T-helper 2 cell (primary cell): ENCODE measurements around the gene PCSK9.

Experiments
- DNase-seq, 5 experiments: peaks; one replicate each; pipeline versions ENCODE4 v3.0.0 to v3.0.0-alpha.2; 2012 to 2022
- total RNA-seq, 2 donors: gene quantifications; one replicate each; lab custom pipeline; 2026; lab: John Stamatoyannopoulos, UW

The PCSK9 gene
- 0 reads per million in 2 donors for total RNA-seq

DNA sequence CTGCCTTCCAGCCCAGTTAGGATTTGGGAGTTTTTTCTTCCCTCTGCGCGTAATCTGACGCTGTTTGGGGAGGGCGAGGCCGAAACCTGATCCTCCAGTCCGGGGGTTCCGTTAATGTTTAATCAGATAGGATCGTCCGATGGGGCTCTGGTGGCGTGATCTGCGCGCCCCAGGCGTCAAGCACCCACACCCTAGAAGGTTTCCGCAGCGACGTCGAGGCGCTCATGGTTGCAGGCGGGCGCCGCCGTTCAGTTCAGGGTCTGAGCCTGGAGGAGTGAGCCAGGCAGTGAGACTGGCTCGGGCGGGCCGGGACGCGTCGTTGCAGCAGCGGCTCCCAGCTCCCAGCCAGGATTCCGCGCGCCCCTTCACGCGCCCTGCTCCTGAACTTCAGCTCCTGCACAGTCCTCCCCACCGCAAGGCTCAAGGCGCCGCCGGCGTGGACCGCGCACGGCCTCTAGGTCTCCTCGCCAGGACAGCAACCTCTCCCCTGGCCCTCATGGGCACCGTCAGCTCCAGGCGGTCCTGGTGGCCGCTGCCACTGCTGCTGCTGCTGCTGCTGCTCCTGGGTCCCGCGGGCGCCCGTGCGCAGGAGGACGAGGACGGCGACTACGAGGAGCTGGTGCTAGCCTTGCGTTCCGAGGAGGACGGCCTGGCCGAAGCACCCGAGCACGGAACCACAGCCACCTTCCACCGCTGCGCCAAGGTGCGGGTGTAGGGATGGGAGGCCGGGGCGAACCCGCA lies at the start of gene PCSK9:
PCSK9 (plus strand) TSS at position 207 of the 741 bp plus-strand sequence; CDS start at position 497, 290 bp downstream.
- DNase-seq, result no peak

DNA sequence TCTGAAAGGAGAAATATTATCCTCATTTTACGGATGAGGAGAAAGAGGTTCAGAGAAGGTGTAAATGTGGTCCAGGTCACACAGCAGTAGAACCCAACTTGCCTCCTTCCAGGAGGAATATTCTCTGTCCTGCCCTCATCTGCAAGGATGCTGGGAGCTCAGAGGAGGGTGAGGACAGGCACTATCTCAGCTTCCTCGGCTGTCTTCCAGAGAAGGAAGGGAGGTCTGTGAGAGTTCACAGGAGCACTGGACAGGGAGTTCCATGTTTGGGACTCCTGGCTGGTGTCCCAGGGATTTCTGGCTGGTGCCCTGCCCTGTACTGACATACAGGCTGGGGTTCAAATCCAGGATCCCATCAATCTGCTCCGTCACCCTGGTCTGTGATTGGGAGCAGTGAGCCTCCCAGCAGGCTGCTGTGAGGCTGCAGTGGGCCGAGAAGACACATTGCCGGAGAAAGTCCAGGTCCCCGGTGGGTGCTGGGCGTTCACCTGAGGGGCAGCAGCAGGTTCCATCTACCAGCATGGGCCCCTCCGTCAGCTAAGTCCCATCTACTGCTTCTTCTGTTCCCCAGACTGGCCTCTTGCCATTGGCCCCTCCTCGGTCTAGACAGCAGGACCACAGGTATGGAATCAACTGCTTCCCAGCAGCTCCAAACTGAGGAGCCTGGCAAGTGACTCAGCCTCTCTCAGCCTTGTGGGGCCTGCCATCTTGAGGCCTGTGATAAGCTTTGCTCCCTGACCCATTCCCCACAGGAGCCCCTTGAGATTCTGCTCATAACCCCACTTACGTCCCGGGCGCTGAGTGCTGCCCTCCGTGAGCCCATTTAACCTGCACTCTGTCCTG lies 49.2 kb upstream of the PCSK9 start:
- DNase-seq, result no peak

DNA sequence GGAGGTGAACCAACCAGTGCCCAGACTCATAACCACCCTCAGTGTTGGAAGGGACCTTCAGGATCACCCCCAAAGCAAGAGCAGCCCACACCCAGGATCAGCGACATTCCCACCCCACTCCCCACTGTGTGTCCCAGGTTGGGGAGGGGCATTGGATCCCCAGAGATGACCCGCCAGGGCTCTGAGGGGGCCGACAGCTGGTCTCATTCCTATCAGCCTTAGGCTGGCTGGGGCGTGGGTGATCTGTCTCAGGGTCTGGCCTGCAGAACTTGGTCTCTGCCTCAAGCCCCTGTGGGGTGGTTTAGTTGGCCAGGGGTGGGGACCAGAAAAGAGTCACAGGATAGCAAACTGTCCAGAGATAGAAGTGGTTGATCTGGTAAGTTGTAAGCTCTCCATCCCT lies 48.4 kb upstream of the PCSK9 start:
- DNase-seq, result no peak

DNA sequence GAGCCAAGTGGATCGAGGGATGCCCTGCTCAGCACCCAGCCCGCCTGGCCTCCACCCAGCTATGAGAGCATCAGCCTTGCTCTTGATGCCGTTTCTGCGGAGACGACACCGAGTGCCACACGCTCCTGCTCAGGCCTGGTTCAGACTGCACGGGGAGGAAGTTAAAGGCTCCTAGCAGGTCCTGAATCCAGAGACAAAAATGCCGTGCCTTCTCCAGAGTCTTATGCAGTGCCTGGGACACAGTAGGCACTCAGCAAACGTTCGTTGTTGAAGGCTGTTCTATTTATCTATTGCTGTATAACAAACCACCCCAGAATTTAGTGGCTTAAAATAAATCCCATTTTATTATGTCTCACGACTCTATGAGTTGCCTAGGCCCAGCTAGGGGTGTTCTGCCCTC lies 47.4 kb upstream of the PCSK9 start:
- DNase-seq, result no peak

DNA sequence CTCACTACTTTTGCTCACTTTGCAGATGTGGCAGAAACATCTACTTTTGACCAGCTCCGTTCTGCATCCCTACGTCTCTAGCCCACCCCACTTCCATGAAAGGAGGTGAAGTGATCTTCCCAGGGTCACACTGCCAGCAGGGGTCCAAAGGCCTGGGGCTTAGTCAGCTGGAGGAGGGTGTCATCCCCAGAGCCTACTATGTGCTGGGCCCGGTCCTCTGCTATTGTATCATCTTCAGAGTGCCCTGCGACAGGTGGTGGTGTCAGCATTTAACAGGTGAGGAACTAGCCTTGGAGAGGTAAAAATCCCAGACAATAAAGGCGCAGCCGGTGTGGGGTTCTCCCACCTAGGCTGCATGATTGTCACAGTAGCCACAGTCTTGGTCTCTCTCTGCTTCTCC lies 46.2 kb upstream of the PCSK9 start:
- DNase-seq, result no peak

DNA sequence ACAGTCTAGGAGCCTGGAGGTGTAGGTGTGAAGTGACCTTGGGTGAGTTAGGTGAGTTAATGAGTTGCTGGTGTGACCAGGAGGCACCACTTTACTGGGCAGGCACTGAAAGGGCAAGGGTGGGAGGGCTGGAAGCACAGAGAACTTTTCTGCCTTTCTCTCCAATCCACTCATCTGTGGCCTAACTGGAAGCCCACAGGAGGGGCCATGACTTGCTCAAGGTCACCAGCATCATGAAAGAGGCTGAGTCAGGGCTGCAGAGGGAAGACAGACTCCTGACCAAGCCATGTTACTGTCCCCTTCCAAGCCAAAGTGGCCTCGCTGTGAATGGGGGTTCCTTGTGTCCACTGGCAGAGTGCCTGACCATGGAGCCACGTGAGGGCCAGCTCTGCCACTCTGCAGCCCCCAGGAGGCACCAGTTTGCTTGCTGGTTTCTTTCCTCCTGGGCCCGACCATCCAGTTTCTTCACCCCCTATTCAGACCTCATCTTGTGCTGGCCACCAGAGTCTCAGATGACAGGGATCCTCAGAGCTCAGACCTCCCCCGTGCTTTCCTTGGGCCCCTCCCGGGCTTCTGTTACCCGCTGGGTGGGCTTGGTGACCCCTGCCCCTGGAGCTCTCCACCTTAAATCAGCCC lies 44.9 kb upstream of the PCSK9 start:
- DNase-seq, result no peak

DNA sequence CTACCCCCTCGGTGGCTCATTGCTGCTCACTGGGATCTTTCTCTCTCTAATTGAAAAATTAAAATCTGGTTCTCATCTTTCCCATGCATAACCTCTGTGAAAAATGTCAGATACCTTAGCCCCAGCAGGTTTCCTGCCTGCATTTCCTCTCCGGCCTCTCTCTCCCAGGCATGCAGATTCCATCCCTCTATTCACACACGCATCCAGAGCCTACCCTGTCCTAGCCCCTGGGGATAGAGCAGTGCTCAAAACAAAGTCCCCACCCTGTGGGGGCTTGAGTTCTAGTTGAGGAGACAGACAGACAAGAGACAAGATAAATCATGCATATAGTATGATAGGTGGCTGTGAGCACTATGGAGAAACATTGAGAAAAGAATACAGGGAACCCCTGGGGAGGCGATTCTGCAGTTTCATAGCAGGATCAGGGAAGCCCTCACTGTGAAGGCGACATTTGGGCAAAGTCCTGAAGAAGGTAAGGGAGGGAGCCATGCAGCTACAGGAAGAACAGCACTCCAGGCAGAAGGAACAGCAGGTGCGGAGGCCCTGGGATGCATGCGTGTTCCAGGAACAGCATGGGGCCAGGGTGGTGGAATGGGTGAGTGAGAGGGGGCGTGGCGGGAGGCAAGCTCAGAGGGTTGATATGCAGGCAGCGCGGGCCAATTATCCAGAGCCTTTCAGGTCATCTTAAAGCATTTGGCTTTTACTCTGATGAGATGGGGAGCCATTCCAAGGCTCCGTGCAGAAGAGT lies 44.2 kb upstream of the PCSK9 start:
- DNase-seq, result no peak

DNA sequence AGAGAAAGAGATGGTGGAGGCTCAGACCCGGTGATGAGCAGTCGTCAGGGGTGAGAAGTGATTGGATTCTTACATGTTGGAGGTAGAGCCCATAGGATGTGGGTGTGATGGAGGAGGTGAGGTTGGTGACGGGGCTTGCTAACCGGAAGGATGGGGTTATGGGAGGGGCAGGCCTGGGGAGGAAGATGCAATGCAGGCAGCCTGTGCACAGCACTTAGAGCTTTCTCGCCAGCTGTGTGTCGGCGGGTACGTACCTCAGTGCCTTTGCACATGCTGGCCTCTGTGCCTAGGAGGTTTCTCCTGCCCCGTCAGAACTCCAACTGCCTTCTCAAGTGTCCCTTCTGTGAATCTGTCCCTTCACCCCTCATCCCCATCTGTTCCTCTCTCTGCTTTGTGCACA lies 43.5 kb upstream of the PCSK9 start:
- peak in 4 of 5 experiments; percentile 5 to 93 (median 38) for DNase-seq

DNA sequence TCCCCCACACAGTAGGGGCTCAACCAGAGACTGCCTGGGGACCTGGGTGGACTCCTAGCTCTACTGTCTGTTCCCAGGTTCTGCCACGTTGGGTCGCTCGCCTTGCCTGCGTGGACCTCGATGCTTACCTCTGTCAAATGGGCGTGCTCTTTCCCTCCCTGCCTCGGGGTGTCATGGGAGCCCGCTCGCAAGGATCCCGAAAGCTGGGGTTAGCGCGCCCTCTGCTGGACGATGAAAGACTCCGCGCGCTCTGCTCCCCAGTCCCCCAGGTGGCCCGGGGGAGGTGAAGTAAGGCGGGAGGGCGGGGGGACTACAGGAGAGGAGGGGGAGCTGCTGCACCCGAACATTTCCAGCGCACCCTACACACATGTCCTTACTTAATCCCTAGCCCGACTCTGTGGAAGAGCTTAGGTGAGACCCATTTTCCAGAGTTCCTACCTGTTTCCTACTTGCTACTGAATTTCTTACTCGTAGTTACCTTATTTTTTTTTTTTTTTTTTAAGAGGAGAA lies 42.9 kb upstream of the PCSK9 start:
- DNase-seq, result peak; percentile 65 to 86 (median 69)

DNA sequence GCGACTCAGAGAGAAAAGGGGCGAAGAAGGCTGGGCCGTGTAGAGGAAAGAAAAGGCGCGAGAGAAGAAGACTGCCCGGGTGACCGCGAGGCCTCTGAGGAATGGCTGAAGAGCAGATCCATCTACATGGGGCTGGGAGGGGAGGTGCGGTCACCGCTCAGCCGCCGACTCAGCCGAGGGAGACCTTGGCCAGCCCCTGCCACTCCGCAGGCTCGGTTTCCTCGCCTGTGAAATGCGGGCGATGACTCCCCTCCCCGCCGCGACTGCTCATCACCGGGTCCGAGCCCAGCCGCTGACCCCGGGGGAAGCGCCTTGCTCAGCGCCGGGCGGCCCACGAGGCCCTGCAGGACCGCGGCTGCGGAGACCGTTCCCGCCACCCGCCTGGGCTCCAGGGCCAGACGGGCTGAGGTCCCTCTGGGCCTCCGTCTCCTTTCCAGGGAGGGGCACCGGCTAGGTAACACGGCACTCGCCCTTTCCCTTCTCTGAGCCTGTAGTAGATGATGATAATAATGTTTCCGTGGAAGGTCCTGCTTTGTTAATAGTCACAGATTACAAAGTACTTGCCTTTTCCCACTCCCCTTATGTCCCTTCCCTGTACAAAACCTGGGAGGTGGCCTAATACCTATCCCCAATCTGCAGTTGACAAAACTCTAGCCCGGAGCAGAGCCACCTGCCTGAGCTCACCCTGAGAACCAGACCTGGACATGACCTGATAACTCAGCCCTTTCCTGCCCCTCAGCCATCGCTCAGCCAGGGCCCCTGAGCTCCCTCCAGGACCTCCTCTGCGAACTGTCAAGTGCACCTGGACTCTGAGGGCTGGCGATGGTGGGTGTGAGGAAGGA lies 42.3 kb upstream of the PCSK9 start:
- DNase-seq, result no peak

DNA sequence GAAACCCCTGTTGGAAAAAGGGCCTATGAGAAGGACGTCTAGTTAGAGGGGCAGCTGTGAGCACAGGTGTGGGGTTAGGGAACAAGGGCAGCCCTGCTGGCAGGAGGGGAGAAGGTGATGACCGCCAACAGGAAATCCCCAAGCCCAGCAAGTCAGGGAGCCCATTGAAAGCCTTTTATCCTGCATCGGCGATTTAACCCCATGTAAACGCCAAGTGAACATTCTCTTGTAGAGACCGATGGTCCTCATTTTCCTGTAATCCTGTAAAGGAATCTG lies 41.7 kb upstream of the PCSK9 start:
- no peak for DNase-seq

DNA sequence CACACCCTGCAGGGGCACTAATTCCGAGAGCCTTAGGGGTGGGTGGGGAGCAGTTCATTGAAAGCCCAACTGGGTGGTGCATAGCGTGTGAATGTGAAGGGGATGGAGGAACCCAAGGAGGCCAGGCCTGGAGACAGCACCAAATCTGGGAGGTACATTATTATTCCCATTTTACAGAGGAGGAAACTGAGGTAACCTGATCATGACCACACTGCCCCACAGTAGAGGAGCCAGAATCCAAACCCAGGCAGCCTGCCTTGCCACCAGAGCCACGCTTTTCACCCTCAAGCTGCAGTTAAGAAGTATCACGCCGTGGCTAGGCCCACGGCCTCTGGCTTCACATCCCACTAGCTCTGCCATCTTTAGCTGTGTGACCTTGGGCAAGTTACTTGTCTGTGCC lies 41.2 kb upstream of the PCSK9 start:
- DNase-seq, result no peak

DNA sequence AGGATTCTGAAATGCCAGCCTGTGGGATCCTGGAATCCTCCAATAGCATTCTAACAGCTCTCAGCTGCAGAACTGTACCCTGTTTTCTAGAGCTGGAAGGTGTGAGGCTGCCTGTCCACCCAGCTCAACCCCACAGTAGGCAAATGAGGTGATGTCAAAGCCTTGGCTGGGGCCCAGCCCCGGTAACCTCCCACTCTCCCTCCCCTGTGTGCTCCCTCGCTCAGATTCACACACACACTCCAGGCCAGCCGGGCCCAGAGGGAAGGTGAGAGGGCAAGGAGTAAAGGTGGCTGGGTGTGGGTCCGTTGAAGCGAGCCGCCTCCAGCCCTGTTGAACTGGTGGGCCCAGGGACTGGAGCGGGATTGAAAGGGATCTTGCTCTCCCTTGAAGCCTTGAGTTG lies 40.7 kb upstream of the PCSK9 start, which contains the start of gene BSND:
BSND (plus strand) TSS at position 257 of the 400 bp plus-strand sequence. CDS start 254 bp downstream, outside the sequence.
- DNase-seq, result no peak

DNA sequence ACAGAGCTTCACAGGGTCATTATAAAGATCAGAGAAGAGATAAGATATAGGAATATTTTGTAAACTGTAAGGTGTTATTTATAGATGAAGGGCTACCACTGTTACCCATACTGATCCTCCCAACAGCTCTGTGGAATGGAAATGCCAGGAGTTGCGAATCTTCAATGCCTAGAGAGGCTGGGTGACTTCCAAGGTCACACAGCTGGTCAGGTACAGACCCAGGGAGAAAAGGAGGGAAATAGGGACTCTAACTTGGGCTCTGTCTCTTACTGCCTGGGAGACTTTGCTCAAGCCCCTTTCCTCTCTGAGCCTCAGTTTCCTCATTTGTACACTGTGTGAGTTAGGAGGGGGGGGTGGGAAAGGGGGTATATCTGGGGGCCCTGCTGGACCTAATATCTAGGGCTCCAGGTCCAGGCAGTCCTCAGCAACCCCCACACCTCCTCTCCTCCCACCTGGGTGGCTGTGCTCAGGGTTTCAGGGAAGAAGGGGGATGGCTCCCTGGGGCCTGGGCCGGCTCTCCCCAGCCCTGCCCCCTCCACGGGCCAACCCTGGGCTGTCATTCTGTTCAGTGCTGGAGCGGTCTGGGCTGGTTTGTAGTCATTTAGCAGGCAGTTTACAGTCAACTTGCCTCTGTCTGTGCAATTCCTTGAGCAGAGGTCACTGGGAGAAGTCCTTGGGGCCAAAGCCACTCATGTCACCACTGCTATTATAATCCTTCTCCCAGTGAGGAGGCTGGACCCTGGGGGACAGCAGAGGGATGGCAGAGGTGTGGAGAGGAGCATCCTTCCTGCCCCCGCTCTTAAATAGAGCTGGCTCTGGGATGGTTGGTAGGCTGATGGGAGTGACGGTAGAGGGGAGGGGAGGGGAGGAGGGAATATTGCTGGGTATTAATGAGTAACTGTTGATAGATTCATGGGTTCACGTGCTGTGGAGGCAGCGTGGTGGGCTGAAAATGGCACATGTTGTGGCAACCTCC lies 39.0 kb upstream of the PCSK9 start:
- DNase-seq, result no peak

DNA sequence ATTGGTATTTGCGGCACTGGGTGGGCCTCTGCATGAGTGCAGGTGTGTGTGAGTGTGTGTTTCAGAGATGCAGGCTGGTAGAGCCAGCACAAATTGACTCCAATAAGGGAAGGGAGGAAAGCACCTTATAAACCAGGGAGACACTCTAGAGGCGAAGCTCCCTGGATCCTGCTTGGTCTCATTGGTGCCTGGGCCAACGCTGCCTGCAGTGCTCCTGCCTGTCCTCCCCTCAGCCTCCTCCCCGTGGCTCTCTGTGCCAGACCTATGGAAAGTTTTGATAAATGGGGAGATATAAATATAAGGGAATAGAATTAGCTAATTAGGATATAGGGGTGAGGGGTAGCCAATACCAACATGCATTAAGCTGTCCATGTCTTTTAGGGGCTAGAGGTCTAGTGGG lies 38.0 kb upstream of the PCSK9 start:
- DNase-seq, result no peak

DNA sequence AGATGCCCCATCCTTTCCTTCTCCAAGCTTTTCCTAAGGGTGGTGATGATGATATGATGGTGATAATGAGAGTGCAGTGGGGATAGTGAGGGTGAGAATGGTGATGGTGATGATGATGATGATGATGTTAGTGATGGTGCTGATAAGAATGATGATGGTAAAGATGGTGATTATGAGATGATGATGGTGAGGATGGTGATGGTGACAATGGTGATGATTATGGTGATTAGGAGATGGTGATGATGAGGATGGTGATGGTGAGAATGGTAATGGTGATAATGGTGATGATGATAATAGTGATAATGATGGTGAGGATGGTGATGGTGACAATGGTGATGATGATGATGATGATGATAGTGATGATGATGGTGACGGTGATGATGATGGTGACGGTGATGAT lies 36.7 kb upstream of the PCSK9 start:
- DNase-seq, result no peak

DNA sequence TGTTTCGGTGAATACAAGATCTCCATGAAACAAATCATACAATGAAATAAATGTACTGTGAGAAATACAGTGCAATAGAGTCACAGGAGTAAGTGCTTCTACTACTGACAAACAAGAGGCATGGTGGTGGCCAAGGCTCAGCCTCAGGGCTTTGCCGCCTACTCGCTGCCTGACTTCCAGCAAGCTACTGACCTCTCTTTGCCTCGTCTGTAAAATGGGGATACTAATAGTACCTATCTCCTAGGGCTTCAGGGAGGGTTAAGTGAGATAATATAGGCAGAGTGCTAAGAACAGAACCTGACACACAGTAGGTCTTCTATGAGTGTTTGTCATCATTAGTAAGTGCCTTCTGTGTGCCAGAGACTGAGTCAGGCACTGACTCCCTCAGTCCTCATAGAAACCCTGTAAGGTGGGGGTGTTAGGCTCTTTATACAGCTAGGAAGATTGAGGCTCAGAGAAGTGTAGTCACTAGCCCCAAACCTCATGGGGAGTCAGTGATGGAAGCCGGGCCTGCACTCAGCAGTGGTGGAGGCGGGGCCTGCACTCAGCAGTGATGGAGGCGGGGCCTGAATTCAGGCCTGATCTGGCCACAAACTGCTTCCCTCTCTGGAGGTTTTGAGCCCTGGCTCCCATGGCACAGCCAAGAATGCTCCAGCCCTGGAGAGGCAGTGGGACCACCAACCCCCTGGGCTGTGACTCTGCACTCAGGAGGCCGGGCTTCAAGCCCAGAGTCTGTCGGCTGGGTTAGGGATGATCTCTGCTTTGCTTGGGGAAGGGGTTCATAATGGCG lies 33.8 kb upstream of the PCSK9 start:
- peak in 1 of 5 experiments; percentile 12 for DNase-seq

DNA sequence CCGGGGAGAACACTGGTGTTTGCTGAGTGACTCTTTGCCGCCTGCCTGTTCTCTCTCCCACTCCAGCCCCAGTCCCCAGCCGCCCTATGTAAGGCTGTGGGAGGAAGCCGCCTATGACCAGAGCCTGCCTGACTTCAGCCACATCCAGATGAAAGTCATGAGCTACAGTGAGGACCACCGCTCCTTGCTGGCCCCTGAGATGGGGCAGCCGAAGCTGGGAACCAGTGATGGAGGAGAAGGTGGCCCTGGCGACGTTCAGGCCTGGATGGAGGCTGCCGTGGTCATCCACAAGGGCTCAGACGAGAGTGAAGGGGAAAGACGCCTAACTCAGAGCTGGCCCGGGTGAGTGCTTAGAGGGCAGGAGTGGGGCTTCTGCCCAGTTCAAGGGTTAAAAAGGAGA lies 32.4 kb upstream of the PCSK9 start:
- DNase-seq, result no peak

DNA sequence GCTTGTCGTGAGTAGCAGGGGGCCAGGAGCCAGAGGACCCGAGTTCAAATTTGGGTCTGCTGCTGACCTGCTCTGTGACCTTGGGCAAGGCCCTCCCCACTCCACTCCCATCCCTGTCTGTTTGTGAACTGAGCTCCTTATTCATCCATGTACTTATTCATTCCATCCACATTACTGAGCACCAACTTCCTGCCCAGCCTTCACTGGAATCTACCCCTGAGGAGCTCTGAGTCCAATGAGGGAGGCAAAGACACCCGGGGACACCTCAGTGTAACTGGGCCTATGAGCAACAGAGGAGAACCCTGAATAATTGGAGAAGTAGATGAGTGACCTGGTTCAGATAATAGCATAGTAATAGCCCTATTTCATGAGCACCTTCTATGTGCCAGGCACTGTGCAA lies 31.7 kb upstream of the PCSK9 start:
- no peak for DNase-seq
